DND-41 (cell line): ENCODE data around the gene SLC43A3.

ENCODE experiments used
- CTCF ChIP-seq: IDR thresholded peaks from 2 replicates; pipeline ENCODE4 v1.5.1; 2012; ENCODE audit warnings: borderline replicate concordance, low read length, moderate library complexity, mild to moderate bottlenecking; ENCODE audit not compliant: poor library complexity, severe bottlenecking; ENCODE audit errors: extremely low read depth
- EZH2 ChIP-seq: IDR thresholded peaks from 3 replicates; pipeline ENCODE4 v1.6.1; 2012; ENCODE audit warnings: borderline replicate concordance, low read depth, mild to moderate bottlenecking, moderate library complexity, low read length, inconsistent platforms; ENCODE audit not compliant: severe bottlenecking

- TF ChIP-seq CTCF = no peak
- no peak for TF ChIP-seq EZH2
Observed at GRCh38 chr11:57399972-57400578, 26.8 kb downstream of the SLC43A3 start.
